H1 (cell line): ENCODE data around the gene NOL3. TPM values are rescaled to one million over a fixed set of nuclear protein-coding genes. Genes with fewer than 3 reads are reported as not detected.
A peak's percentile ranks its signal among the peaks of the same experiment; 100 is the strongest.

Source experiments
- BACH1 ChIP-seq: IDR thresholded peaks from 2 replicates; pipeline ENCODE4 v1.6.1; 2012; ENCODE audit warnings: low read length, improper control_type of control experiment
- BRCA1 ChIP-seq: IDR thresholded peaks from 2 replicates; pipeline ENCODE4 v1.6.1; 2012; ENCODE audit warnings: low read depth, low read length, improper control_type of control experiment
- CHD1 ChIP-seq: IDR thresholded peaks from 2 replicates; pipeline ENCODE4 v1.6.1; 2012; ENCODE audit warnings: low read depth, low read length, improper control_type of control experiment
- EZH2 ChIP-seq: fragments of 200-600 bp; sonication (generic); IDR thresholded peaks from 2 replicates; pipeline ENCODE4 v1.7.1; 2012; ENCODE audit warnings: low read depth, mild to moderate bottlenecking, moderate library complexity, low read length, inconsistent platforms; ENCODE audit not compliant: severe bottlenecking
- HDAC2 ChIP-seq, 2 experiments: fragments of 300-600 bp in 1 of 2; sonication (generic) in 1 of 2; IDR thresholded peaks; 2 replicates each; pipeline ENCODE4 v1.6.1; 2011 to 2012; ENCODE audit warnings: low read depth in 2 of 2, low read length in 2 of 2, mild to moderate bottlenecking in 2 of 2, moderate library complexity in 2 of 2, borderline replicate concordance in 1 of 2, inconsistent platforms in 1 of 2
- JUND ChIP-seq: IDR thresholded peaks from 2 replicates; pipeline ENCODE4 v1.6.1; 2011; ENCODE audit warnings: mild to moderate bottlenecking, improper control_type of control experiment, low read length
- NANOG ChIP-seq: IDR thresholded peaks from 2 replicates; pipeline ENCODE4 v1.6.1; 2011; ENCODE audit warnings: low read length, low read depth, mild to moderate bottlenecking, inconsistent platforms; ENCODE audit not compliant: insufficient read depth, poor library complexity, severe bottlenecking
- POLR2AphosphoS5 ChIP-seq: IDR thresholded peaks from 2 replicates; pipeline ENCODE4 v1.6.1; 2011; ENCODE audit warnings: low read depth, low read length
- RAD21 ChIP-seq, 2 experiments: IDR thresholded peaks in 1 of 2; conservative IDR thresholded peaks in 1 of 2; 2 replicates each; pipeline ENCODE4 v1.6.1; 2011; ENCODE audit warnings: low read depth in 2 of 2, low read length in 2 of 2, improper control_type of control experiment in 1 of 2, inconsistent platforms in 1 of 2, mild to moderate bottlenecking in 1 of 2, moderate library complexity in 1 of 2
- RFX5 ChIP-seq: IDR thresholded peaks from 2 replicates; pipeline ENCODE4 v1.6.1; 2011; ENCODE audit warnings: low read depth, low read length, improper control_type of control experiment, borderline replicate concordance
- RNF2 ChIP-seq: fragments of 200-900, 300-1000 bp; sonication (generic); IDR thresholded peaks from 2 replicates; pipeline ENCODE4 v1.7.1; 2016; ENCODE audit warnings: borderline replicate concordance, low read depth, mild to moderate bottlenecking, antibody characterized with exemption, low read length; ENCODE audit not compliant: poor library complexity, severe bottlenecking; ENCODE audit errors: missing control alignments
- RXRA ChIP-seq: IDR thresholded peaks from 2 replicates; pipeline ENCODE4 v1.6.1; 2011; ENCODE audit warnings: low read depth, mild to moderate bottlenecking, low read length, moderate library complexity; ENCODE audit not compliant: insufficient read depth
- SIX5 ChIP-seq: IDR thresholded peaks from 2 replicates; pipeline ENCODE4 v1.6.1; 2011; ENCODE audit warnings: mild to moderate bottlenecking, low read depth, low read length
- SUZ12 ChIP-seq: fragments of 200-600 bp; sonication (generic); IDR thresholded peaks from 2 replicates; pipeline ENCODE4 v1.6.1; 2012; ENCODE audit warnings: mild to moderate bottlenecking, inconsistent platforms, low read length, moderate library complexity, mixed read lengths
- TBP ChIP-seq: IDR thresholded peaks from 2 replicates; pipeline ENCODE4 v1.6.1; 2011; ENCODE audit warnings: low read depth, low read length, improper control_type of control experiment
- YY1 ChIP-seq: IDR thresholded peaks from 2 replicates; pipeline ENCODE4 v1.6.1; 2011; ENCODE audit warnings: low read depth, mild to moderate bottlenecking, low read length
- polyA plus RNA-seq, 7 experiments: library from polyadenylated mRNA; depleted of rRNA in 3 of 7; stranded (reverse) in 5 of 7; unstranded in 2 of 7; fragments of >200 nt in 5 of 7; fragments of 200-250 nt in 2 of 7; gene quantifications; 1 replicate in 5 of 7; 2 replicates in 1 of 7; 4 replicates in 1 of 7; pipeline versions ENCODE4 v1.2.1 to v1.2.3, GENCODE V29; 2011 to 2013; ENCODE audit warnings: missing spikeins in 2 of 7, mixed read lengths in 2 of 7
- total RNA-seq: library from RNA; stranded (reverse); fragmentation: NEBNext Ultra II Directional; extraction: Animal tissue kit (Norgen Biotek cat#: 25700); gene quantifications from 2 replicates; pipeline ENCODE4 v1.2.1, GENCODE V29; 2021
- TF ChIP-seq, protein P1 (sequence below): IDR thresholded peaks from 2 replicates; pipeline ENCODE4 v1.6.1; 2011; ENCODE audit warnings: low read depth, mild to moderate bottlenecking, low read length; ENCODE audit not compliant: insufficient read depth
- TF ChIP-seq, protein P2 (sequence below): IDR thresholded peaks from 2 replicates; pipeline ENCODE4 v1.6.1; 2012; ENCODE audit warnings: low read length, inconsistent platforms

The NOL3 gene
- total and polyA plus RNA-seq, 2 of the 8 experiments (the other 6 are each of a cell fraction or from before 2014, with no cell fraction given), result 2.2 to 4.6 TPM

DNA sequence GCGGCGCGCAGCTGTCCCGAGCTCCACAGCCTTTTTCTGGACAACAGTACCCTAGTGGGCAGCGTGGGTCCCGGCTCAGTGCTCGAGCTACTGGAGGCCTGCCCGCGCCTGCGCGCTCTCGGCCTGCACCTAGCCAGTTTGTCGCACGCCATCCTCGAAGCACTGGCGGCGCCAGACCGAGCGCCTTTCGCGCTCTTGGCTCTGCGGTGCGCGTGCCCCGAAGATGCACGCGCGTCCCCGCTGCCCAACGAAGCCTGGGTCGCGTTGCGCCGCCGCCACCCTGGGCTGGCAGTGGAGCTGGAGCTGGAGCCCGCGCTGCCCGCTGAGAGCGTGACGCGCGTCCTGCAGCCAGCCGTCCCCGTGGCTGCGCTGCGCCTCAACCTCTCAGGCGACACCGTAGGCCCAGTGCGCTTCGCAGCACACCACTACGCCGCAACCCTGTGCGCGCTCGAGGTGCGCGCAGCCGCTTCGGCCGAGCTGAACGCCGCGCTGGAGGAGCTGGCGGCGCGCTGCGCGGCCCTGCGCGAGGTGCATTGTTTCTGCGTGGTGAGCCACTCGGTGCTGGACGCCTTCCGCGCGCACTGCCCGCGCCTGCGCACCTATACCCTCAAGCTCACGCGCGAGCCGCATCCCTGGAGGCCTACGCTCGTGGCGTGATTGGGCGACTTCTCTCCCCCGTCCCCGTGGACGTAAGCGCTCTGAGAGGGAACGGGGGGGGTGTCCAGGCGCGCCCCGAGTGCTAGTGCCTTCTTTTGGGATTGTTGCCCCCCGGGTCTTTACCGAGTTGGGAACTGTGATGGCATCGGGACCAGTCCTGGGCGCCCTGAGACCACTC, 7.0 kb upstream of the NOL3 start (continued):
- TF ChIP-seq, protein P1, sequence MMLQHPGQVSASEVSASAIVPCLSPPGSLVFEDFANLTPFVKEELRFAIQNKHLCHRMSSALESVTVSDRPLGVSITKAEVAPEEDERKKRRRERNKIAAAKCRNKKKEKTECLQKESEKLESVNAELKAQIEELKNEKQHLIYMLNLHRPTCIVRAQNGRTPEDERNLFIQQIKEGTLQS, result no peak
- TF ChIP-seq HDAC2 (IDR thresholded peaks at IDR 0.05; ENCODE audit: borderline replicate concordance in 1 of 2, low read depth in 2 of 2, low read length in 2 of 2), result no peak
- peak; percentile 98 for TF ChIP-seq EZH2
- TF ChIP-seq JUND, result no peak
- no peak for TF ChIP-seq POLR2AphosphoS5
- TF ChIP-seq RXRA, result no peak
- no peak for TF ChIP-seq RFX5
- TF ChIP-seq RAD21 (IDR thresholded peaks at IDR 0.05 in 1 of 2, conservative IDR thresholded peaks at IDR 0.05 in 1 of 2; ENCODE audit: low read depth in 2 of 2, low read length in 2 of 2), result no peak
- TF ChIP-seq SUZ12, result peak; percentile 97
- no peak for TF ChIP-seq BRCA1
- no peak for TF ChIP-seq YY1
- no peak for TF ChIP-seq CHD1
- no peak for TF ChIP-seq NANOG
- TF ChIP-seq TBP, result no peak
- TF ChIP-seq RNF2, result peak; percentile 94
- TF ChIP-seq, protein P2, sequence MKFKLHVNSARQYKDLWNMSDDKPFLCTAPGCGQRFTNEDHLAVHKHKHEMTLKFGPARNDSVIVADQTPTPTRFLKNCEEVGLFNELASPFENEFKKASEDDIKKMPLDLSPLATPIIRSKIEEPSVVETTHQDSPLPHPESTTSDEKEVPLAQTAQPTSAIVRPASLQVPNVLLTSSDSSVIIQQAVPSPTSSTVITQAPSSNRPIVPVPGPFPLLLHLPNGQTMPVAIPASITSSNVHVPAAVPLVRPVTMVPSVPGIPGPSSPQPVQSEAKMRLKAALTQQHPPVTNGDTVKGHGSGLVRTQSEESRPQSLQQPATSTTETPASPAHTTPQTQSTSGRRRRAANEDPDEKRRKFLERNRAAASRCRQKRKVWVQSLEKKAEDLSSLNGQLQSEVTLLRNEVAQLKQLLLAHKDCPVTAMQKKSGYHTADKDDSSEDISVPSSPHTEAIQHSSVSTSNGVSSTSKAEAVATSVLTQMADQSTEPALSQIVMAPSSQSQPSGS, result no peak
- TF ChIP-seq SIX5, result no peak
- TF ChIP-seq BACH1, result no peak; the same call in 1 of the 2 replicates
- TF ChIP-seq, all 59 proteins: peak for 10
